ENCODE results near the gene ZDHHC11B.
"Not testable (repeated sequence)": the region's sequence is repeated elsewhere in the genome, so short reads cannot be mapped to it uniquely, and the experiment has no call there.

GRCh38 chr5:694042-694431 lies 90.5 kb downstream of the ZDHHC11B start:
- TF ChIP-seq, protein P1, sequence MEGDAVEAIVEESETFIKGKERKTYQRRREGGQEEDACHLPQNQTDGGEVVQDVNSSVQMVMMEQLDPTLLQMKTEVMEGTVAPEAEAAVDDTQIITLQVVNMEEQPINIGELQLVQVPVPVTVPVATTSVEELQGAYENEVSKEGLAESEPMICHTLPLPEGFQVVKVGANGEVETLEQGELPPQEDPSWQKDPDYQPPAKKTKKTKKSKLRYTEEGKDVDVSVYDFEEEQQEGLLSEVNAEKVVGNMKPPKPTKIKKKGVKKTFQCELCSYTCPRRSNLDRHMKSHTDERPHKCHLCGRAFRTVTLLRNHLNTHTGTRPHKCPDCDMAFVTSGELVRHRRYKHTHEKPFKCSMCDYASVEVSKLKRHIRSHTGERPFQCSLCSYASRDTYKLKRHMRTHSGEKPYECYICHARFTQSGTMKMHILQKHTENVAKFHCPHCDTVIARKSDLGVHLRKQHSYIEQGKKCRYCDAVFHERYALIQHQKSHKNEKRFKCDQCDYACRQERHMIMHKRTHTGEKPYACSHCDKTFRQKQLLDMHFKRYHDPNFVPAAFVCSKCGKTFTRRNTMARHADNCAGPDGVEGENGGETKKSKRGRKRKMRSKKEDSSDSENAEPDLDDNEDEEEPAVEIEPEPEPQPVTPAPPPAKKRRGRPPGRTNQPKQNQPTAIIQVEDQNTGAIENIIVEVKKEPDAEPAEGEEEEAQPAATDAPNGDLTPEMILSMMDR (optimal IDR thresholded peaks at IDR 0.05 in 1 of 3, IDR thresholded peaks at IDR 0.05 in 1 of 3, conservative IDR thresholded peaks at IDR 0.05 in 1 of 3; ENCODE audit: extremely low read depth in 1 of 3, insufficient read depth in 2 of 3, low read length in 3 of 3) = not testable (repeated sequence)
- not testable (repeated sequence) for TF ChIP-seq EZH2 (IDR thresholded peaks at IDR 0.05; ENCODE audit: low read length)

All from keratinocyte (primary cell).